NK-92 (cell line): ENCODE results near the gene VPS13D.

Experiments
- DNase-seq: peaks from one replicate; lab custom pipeline; 2025; ENCODE audit not compliant: unreplicated experiment; lab: John Stamatoyannopoulos, UW

Gene VPS13D

GRCh38 chr1:12333036-12333785, 103.4 kb downstream of the VPS13D start:
- no peak for DNase-seq

DNA sequence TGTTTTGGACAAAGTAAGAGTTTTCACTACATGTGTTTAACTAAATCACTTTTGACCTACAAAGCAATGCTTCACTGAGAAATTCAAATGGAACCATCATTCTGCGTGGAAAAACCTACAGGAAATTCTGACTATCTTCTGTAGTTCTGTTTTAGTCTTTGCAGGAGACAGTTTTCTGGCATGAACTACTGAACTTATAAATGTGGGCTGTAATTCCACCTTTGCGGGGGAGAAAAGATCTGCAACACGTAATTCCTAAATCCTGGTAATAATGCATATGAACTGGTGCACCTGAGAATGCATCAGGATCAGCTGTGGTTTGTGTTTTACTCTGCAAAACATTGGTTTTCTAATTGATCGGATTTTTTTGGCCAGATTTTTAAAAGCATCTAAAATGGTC, 106.0 kb downstream of the VPS13D start:
- no peak for DNase-seq

DNA sequence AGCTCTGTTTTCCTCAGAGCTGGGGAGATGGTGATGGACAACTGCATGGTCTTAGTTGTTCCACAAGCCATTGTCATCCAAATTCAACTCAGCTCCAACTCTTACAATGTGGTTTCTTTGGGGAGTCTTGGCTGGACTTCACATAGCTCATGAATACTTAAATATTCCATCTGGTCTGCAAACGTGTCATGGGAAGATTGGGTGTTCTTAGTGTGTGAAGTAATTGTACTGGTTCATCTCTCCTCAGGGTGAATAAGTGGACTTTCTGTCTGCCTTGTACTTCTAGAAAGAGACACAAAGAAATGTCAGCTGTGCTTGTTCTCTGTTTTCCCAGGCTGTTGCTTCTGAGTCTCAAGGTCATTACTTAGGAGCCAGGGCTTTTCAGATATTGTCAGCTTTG, 106.6 kb downstream of the VPS13D start:
- no peak for DNase-seq

DNA sequence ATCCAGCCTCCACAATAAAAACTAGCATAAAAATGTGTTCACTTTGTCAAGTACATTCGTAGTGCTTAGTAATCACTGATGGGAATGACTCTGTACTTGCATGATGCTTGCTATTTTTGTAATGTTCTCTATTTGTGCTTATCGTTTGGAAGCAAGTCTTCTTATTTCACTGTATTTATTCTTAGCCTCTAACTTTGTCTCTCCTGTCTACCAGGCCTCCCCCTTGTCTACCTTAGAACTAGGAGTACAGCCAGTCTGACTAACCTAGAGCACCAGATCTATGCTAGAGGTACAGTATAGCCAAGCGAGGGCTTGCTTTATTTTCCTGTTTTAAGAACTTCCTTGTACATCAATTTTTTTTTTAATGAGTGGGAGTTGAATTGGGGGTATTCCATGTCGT, 108.2 kb downstream of the VPS13D start:
- DNase-seq: no peak

GRCh38 chr1:12338823-12339222, 109.0 kb downstream of the VPS13D start:
- no peak for DNase-seq

DNA sequence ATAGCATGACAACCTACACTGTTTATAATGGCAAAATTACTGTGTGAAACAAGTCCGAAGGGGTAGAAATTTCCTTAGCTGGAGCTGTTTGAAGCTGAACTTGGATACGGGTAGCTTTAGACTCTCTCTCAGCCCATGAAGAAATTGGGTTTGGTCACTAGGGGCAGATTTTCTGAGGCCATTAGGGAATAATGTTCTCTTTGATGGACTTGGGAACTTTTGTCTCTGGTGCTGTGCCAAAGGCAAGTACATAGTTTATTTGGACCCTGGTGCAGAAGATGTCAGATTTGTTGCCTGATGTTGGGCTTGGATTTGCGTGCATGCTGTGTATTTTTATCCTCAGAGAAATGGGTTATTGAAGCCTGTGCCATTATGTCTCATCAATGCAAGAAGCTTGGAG, 109.6 kb downstream of the VPS13D start:
- no peak for DNase-seq

DNA sequence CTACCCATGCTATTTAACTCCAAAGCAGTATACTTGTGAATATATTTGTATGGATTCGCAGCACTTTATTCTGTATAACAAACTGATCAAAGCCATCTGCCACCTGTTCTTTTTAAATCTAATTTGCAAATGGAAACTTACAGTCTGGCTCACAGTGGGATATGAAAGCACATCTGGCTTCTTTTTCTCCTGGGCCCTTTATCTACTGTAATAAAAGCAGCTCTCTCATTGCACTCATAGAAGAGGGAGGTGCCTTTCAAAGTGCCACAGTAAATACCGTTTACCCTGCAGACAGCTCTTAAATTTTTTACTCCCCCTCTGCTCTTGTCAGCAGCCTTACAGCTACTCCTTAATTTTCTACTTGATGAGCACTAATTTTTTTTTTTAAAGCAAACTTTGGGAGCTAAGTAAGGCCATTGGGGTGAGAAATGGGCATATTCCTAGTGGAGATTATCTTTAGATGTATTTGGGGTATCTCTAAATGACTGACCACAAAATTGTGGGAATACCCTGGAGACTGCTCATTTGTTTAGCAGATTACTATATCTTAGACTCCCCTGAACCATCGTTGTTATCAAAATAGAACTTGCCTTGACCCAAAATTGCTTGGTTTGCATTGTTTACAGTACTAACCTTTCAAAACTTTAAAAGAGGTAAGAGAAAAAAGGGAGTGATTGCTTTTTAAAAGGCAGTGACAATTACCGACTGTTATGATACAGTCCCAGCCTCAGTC, 110.1 kb downstream of the VPS13D start:
- no peak for DNase-seq

DNA sequence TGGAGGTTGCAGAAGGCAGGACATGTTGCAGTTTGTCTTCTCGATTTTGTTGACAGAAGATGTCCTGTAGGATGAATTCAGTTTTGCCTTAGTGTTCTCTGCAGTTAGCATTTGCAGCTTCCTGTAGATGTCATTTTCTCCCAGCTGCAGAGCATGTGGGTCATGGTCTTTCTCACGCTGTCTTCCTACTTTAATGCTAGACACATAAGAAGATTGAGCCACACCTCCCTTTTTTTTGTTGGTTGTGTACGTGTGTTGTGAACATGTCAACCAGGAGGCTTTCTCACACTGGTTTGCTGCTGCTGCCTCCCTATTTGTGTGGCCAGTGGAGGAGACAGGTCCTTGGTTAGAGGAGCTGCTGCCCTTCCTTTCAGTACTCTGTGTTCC, 110.7 kb downstream of the VPS13D start:
- no peak for DNase-seq

- no peak for DNase-seq
Observed at GRCh38 chr1:12341667-12342066, 111.8 kb downstream of the VPS13D start.

- no peak for DNase-seq
Observed at GRCh38 chr1:12342401-12343003, 112.7 kb downstream of the VPS13D start.

DNA sequence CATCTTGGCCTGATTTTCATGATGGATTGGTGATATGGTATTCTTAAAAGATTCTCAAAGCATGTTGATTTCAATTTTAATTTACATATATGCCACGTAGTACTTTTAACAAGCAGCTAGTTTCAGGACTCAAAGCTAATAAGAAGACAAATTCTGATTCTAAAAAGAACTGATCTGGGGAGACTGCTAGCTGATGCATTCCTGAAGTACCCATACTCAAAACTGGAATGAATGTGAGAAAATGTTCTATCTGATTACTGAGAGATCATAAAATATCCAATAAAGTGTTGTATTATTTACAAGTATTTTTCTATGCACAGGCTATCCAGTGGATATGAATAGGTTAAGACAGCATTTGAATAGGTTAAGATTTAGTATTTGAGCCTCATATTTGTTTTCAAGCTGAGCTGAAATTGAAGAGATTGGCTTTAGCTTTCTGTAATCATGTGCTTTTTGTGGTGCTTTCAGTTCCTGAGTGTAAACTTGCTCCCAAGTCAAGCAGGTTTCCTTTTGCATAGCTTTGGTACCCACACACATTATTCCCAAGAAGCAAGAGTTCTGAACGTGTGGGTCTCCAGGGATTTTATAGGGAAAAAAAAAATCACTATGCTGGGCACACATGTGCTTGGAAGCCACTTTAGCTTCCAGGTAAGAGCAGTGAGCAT, 114.1 kb downstream of the VPS13D start:
- no peak for DNase-seq

DNA sequence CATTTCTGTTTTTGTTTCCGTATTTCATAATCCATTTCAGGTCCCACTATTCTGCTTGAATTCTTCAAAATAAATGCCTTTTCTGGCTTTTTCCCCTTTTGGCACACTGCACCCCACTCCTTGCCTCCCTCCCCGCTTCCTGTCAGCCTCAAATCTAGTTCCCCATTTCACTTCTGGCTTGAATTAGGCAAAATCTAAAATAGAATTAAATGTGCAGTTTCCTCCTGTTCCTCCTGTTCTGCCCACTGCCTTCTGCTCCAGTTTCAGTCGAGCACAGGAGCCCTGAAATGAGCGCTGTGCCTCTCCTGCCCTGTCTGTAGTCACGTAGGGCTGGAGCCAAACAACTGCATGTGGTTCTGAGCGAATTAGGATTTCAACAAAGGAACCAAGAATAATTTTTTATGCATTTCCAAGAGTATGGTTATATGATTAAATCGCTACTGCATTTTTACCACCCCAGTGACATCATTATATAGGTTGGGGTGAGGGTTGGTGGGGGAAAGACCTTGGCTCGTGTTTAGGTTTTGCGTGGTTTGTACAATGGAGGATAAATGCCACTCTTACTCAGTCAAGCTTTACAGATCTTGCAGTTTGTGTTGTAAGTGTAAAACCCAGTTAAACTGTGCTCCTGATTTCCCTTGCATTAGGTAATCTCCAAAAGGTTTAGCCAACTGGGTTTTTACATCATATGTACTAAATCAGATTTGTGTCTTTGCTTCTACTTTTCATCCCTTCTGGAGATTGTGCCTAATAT, 114.9 kb downstream of the VPS13D start:
- no peak for DNase-seq

DNA sequence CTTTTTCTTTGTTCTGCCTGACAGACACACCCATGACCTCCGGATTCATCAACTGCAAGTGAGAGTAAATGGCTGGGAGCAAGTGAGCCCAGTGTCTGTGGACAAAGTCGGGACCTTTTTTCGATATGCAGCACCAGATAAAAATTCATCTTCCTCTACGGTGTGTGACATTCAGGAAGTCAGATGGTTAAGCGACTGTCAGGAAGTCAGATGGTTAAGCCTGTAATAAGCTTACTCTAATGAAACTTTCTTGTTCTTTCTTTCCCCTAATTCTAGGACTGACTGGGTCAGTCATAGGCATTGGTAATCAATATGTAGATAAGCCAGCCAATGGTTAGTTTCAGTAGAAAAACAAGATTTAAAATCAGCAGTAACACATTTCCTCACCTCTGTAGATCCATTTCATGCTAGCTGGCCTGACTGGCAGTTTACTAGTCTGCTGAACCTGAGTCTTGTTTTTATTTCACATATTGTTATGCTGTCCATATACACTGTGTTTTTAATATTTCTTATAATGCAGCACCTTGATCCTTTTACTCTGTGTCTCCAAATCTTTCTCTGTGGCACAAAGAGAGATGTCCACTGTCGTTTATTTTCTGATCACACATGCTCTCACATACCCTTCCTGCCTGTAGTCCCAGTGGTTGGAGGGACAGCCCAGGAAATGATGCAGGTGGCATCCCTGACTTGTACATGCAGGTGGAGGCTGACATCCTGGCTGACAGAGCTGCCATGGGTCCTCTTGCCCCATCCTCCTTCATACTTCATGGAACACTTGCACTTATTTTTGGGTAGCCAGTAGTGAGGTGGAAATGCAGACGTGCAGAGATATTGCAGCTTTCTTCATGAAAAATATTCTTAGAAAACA, 115.8 kb downstream of the VPS13D start:
- no peak for DNase-seq

DNA sequence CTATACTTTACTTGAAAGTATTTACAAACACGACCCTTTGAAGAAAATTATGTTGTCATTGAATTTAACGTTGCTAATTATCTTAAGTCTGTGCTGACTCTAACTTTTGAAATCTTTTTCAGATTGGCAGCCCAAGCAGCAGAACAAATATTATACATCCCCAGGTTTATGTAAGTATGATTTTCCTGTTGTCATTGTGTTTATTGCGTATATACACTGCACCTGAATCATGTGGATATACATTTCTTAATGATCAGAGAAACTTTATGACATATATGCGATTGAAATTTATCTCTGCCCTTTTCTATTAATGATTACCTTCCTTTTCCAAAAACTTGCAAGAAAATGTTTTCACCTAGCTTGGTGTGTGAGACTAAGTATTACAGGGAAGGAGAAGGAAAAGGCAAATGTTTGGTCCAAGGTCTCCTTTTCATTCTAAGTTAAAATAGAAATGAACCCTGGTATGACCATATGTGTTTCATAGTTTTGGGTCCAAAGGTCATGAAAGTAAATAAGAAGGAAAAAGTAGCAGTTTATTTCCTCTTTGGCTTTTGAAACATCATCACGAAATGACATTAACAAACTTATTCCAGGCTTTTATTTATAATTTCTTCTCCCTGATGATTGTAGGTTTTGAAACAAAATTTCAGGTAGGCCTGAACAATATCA, 116.8 kb downstream of the VPS13D start:
- no peak for DNase-seq

- no peak for DNase-seq
Observed at GRCh38 chr1:12348113-12348512, 118.3 kb downstream of the VPS13D start.

GRCh38 chr1:12353981-12354380, 124.2 kb downstream of the VPS13D start:
- no peak for DNase-seq

DNA sequence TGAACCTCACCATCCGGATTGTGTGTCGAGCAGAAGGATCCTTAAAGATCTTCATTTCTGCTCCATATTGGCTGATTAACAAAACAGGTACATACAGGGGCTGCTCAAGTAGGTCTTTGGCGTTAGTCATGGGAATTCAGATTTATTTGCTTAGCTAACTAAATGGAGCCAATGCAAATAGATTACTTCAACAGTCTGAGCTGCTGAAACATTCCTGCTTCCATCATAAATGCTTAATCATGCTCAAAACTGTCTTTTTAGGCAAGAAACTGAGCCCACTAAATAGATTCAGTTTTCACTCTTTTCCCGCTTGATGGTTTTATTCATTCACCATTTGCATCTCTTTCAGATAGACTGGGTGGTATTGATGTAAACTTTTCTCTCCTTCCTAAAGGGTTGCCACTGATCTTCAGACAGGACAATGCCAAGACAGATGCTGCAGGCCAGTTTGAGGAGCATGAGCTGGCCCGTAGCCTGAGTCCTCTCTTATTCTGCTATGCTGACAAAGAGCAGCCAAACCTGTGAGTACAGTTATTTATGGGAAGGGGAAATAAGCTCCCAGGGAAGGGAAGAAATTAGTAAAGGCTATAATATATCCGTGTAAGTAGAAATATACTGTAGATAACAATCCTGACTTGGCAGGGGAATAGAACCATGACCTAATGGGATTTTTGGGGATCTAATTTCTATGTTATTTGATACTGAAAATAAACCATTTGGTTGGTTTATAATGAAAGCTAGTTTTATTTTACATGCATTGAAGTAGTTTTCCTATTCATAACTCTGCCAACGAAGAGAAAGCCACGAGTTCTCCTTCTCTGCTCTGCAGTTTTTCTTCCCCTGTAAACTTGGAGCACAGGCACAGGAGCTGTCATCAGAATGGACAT, 126.4 kb downstream of the VPS13D start:
- DNase-seq: no peak

DNA sequence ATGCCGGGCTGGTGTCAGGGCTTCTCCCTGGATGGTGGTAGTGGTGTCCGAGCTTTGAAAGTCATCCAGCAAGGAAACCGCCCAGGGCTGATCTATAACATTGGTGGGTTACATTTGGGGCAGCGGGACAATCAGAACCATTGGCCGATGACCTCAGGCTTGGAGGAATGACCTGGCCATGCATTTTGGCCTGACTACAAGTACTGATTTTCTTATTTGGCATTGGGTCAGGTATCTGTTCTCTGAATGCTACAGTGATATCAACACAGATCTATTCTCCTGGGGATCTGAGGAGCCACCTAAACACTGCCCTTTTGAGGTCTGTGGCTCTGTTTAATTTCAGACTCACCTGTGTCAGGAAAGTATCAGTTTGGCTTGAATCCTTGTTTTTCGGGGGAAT, 128.7 kb downstream of the VPS13D start:
- DNase-seq: no peak
